ENCODE measurements around the gene KISS1R. TPM values are rescaled to one million over a fixed set of nuclear protein-coding genes. Genes with fewer than 3 reads are reported as not detected.

KISS1R gene
- polyA plus RNA-seq, 4 donors = 0.25 to 0.55 TPM; not detected in 2

DNA sequence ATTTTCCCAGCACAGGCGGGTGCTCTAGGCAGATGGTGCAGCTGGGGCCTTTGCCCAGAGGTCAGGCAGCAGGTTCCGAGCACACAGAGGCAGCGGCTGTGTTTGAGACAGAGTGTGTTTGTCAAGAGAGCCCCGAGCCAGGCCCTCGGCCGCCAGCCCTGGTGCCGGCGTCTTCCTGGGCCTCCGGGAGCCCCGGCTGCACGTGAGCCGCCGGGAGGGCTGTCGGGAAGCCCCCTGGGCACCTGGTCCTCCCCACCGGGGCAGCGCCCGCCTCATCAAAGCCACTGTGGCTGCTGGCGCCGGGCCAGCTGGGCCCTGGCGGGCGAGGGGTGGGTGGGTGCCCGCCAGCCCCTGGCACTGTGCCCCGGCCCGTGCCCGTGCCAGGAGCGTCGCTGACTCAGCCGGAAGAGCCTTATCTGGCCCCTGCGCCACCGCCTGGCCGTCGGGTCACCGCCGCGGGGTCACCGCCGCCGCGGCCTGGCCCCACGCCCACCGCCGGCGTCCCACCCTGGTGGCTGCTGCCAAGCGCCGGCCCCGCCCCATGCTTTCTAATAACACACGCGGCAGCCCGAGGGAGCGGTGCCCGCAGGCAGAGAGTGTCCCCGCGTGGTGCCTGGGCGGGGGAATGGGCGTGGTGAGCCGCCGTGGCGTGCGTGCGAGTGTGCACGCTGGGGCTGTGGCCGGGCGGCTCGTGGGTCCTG, 23.6 kb downstream of the KISS1R start:
- peak overlapping the region in 2 of 3 donors; percentile 10 to 31 for H3K4me3 ChIP-seq (ENCODE audit: low read depth in 1 of 3, low read length in 3 of 3)
- H3K36me3 ChIP-seq (ENCODE audit: control insufficient read depth in 3 of 3, insufficient read depth in 2 of 3, low read depth in 1 of 3, low read length in 3 of 3) = peaks cover 0 to 97% (median 0%) of the 10 kb centered on the region in 3 donors
- H3K9me3 ChIP-seq (ENCODE audit: control insufficient read depth in 2 of 2, insufficient read depth in 1 of 2, low read depth in 1 of 2, low read length in 1 of 2) = peaks cover 0 to 9% of the 10 kb centered on the region in 2 donors
- peak overlapping the region; percentile 72 to 86 (median 82) for H3K27ac ChIP-seq (ENCODE audit: low read depth in 1 of 3, low read length in 2 of 3)
- DNase-seq = peak in 1 of 2 donors; percentile 88
- WGBS, 3 donors = 6 to 33% (median 6%) methylated on average over 38 to 64 of the region's 64 CpGs
- FAIRE-seq = no peak
- H3K27me3 ChIP-seq (ENCODE audit: control insufficient read depth in 3 of 3, insufficient read depth in 3 of 3, low read length in 3 of 3) = no peaks in the 10 kb centered on the region
- peaks cover 0 to 48% (median 0%) of the 10 kb centered on the region in 3 donors for H3K4me1 ChIP-seq (ENCODE audit: control insufficient read depth in 3 of 3, insufficient read depth in 2 of 3, low read depth in 1 of 3, low read length in 2 of 3)

DNA sequence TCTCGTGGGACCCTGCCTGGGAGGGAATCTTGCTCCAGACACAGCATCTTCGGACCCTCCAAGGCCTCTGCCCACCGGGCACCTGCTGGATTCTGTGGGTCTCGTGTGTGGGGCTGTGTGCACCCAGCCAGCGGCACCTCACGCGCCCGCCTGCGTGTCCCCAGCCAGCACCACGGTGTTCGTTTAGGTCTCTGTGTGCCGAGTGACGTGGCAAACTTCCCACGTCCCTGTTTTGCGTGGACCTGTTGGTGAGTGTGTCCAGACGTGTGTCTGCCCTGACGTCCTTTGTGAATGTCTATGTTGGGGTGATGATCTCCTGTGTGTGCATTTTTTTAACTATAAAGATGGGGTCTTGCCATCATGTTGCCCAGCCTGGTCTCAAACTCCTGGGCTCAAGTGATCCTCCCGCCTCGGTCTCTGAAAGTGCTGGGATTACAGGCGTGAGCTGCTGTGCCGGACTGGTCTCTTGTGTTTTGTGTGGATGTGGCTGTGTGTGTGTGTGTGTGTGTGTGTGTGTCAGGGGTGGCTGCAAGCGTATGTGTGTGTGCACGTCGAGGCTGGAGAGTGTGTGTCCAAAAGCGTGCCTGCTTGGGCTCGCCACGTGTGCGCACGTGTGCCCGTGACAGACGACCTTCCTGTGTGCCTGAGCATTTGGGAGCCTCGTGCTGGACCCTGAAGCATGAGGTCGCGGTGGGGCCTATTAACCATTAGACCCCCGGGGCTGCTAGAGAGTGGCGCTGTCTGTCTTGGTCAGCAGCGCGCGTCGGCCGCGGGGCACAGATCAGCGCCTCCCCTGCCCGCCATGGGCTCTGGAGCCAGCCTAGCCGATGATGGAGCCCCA, 24.4 kb downstream of the KISS1R start:
- 40 to 73% (median 54%) methylated on average over 43 to 45 of the region's 45 CpGs for WGBS, 3 donors
- Histone ChIP-seq H3K27ac (ENCODE audit: low read depth in 1 of 3, low read length in 2 of 3) (peak overlapping the region; percentile 34 to 74 (median 72)), H3K27me3 (ENCODE audit: control insufficient read depth in 3 of 3, insufficient read depth in 3 of 3, low read length in 3 of 3) (no peaks in the 10 kb centered on the region), H3K4me1 (ENCODE audit: control insufficient read depth in 3 of 3, insufficient read depth in 2 of 3, low read depth in 1 of 3, low read length in 2 of 3) (peaks cover 0 to 56% (median 0%) of the 10 kb centered on the region in 3 donors), H3K9me3 (ENCODE audit: control insufficient read depth in 2 of 2, insufficient read depth in 1 of 2, low read depth in 1 of 2, low read length in 1 of 2) (peaks cover 0 to 9% of the 10 kb centered on the region in 2 donors), H3K4me3 (ENCODE audit: low read depth in 1 of 3, low read length in 3 of 3) (peak overlapping the region in 1 of 3 donors; percentile 31), H3K36me3 (ENCODE audit: control insufficient read depth in 3 of 3, insufficient read depth in 2 of 3, low read depth in 1 of 3, low read length in 3 of 3) (peaks cover 0 to 95% (median 0%) of the 10 kb centered on the region in 3 donors)
- no peak for FAIRE-seq
- DNase-seq = no peak

GRCh38 chr19:942133-942645, 25.1 kb downstream of the KISS1R start:
- H3K4me3 ChIP-seq (ENCODE audit: low read depth in 1 of 3, low read length in 3 of 3) = no peak overlapping the region
- peaks cover 0 to 6% of the 10 kb centered on the region in 2 donors for H3K9me3 ChIP-seq (ENCODE audit: control insufficient read depth in 2 of 2, insufficient read depth in 1 of 2, low read depth in 1 of 2, low read length in 1 of 2)
- no peak for FAIRE-seq
- H3K27ac ChIP-seq (ENCODE audit: low read depth in 1 of 3, low read length in 2 of 3) = peak overlapping the region in 1 of 3 donors; percentile 74
- H3K36me3 ChIP-seq (ENCODE audit: control insufficient read depth in 3 of 3, insufficient read depth in 2 of 3, low read depth in 1 of 3, low read length in 3 of 3) = peaks cover 0 to 95% (median 0%) of the 10 kb centered on the region in 3 donors
- H3K27me3 ChIP-seq (ENCODE audit: control insufficient read depth in 3 of 3, insufficient read depth in 3 of 3, low read length in 3 of 3) = no peaks in the 10 kb centered on the region
- H3K4me1 ChIP-seq (ENCODE audit: control insufficient read depth in 3 of 3, insufficient read depth in 2 of 3, low read depth in 1 of 3, low read length in 2 of 3) = peaks cover 0 to 62% (median 0%) of the 10 kb centered on the region in 3 donors
- no peak for DNase-seq
- 85 to 94% (median 93%) methylated on average over 30 to 32 of the region's 32 CpGs for WGBS, 3 donors

GRCh38 chr19:943551-944170, 26.5 kb downstream of the KISS1R start:
- DNase-seq = no peak
- WGBS, 3 donors = 73 to 90% (median 79%) methylated on average over 15 to 17 of the region's 17 CpGs

DNA sequence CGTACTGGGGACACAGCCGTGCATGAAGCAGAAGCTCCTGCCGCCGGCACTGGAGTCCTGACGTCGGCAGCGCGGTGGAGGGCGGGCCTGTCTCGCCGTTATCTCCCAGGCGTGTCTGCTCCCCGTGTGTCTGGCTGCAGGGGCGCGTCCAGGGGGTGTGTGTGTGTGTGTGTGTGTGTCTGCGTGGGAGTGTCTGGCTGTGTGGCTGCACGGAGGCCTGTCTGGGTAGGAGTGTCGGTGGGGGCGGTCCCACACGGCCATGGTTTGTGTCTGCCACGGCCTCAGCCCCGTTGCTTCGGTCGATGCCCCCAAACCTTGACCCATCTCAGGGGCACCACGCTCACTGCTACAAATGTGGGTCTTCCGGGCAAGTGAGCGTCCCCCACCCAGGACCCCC, 27.0 kb downstream of the KISS1R start:
- DNase-seq = peak; percentile 89 to 96
- peak overlapping the region in 1 of 3 donors; percentile 98 for H3K27ac ChIP-seq (ENCODE audit: low read depth in 1 of 3, low read length in 2 of 3)
- H3K36me3 ChIP-seq (ENCODE audit: control insufficient read depth in 3 of 3, insufficient read depth in 2 of 3, low read depth in 1 of 3, low read length in 3 of 3) = peaks cover 0 to 96% (median 0%) of the 10 kb centered on the region in 3 donors
- peak overlapping the region in 1 of 3 donors; percentile 23 for H3K4me3 ChIP-seq (ENCODE audit: low read depth in 1 of 3, low read length in 3 of 3)
- peaks cover 0 to 5% of the 10 kb centered on the region in 2 donors for H3K9me3 ChIP-seq (ENCODE audit: control insufficient read depth in 2 of 2, insufficient read depth in 1 of 2, low read depth in 1 of 2, low read length in 1 of 2)
- 19 to 56% (median 35%) methylated on average over 27 of the region's 27 CpGs for WGBS, 3 donors
- no peak for FAIRE-seq
- no peaks in the 10 kb centered on the region for H3K27me3 ChIP-seq (ENCODE audit: control insufficient read depth in 3 of 3, insufficient read depth in 3 of 3, low read length in 3 of 3)
- peaks cover 0 to 72% (median 0%) of the 10 kb centered on the region in 3 donors for H3K4me1 ChIP-seq (ENCODE audit: control insufficient read depth in 3 of 3, insufficient read depth in 2 of 3, low read depth in 1 of 3, low read length in 2 of 3)

More at GRCh38 chr19:943551-944170, 26.5 kb downstream of the KISS1R start:
- Histone ChIP-seq H3K9me3 (ENCODE audit: control insufficient read depth in 2 of 2, insufficient read depth in 1 of 2, low read depth in 1 of 2, low read length in 1 of 2) (peaks cover 0 to 5% of the 10 kb centered on the region in 2 donors), H3K27me3 (ENCODE audit: control insufficient read depth in 3 of 3, insufficient read depth in 3 of 3, low read length in 3 of 3) (no peaks in the 10 kb centered on the region), H3K36me3 (ENCODE audit: control insufficient read depth in 3 of 3, insufficient read depth in 2 of 3, low read depth in 1 of 3, low read length in 3 of 3) (peaks cover 0 to 96% (median 0%) of the 10 kb centered on the region in 3 donors), H3K4me3 (ENCODE audit: low read depth in 1 of 3, low read length in 3 of 3) (no peak overlapping the region), H3K27ac (ENCODE audit: low read depth in 1 of 3, low read length in 2 of 3) (peak overlapping the region in 1 of 3 donors; percentile 98), H3K4me1 (ENCODE audit: control insufficient read depth in 3 of 3, insufficient read depth in 2 of 3, low read depth in 1 of 3, low read length in 2 of 3) (peaks cover 0 to 68% (median 0%) of the 10 kb centered on the region in 3 donors)
- no peak for FAIRE-seq

DNA sequence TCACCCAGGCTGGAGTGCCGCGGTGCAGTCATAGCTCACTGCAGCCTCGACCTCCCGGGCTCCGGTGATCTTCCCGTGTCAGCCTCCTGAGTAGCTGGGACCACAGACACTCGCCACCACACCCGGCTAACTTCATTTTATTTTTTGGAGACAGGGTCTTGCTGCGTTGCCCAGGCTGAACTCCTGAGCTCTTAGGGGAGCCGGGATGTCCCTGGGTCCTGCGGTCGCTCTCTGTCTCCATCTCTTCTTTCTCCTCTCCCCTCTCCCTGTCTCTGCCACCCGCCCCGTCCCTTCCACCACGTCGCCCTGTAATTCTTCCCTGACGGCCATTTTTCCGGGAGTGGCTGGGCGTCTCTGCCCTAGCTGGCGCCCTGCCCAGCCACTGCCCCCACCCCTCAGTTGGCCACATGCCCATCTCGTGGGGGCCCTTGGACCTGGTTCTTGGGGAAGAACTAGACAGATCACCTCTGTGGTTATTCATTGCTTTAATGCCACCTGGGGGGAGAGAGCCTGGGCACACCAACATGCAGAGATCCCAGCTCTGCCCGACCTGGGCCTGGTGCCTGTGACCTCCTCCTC, 27.6 kb downstream of the KISS1R start:
- peak overlapping the region in 1 of 3 donors; percentile 23 for H3K4me3 ChIP-seq (ENCODE audit: low read depth in 1 of 3, low read length in 3 of 3)
- FAIRE-seq (no peak), DNase-seq (peak in 1 of 2 donors; percentile 89)
- H3K4me1 ChIP-seq (ENCODE audit: control insufficient read depth in 3 of 3, insufficient read depth in 2 of 3, low read depth in 1 of 3, low read length in 2 of 3) = peaks cover 0 to 72% (median 0%) of the 10 kb centered on the region in 3 donors
- peaks cover 0 to 5% of the 10 kb centered on the region in 2 donors for H3K9me3 ChIP-seq (ENCODE audit: control insufficient read depth in 2 of 2, insufficient read depth in 1 of 2, low read depth in 1 of 2, low read length in 1 of 2)
- H3K36me3 ChIP-seq (ENCODE audit: control insufficient read depth in 3 of 3, insufficient read depth in 2 of 3, low read depth in 1 of 3, low read length in 3 of 3) = peaks cover 0 to 96% (median 0%) of the 10 kb centered on the region in 3 donors
- no peaks in the 10 kb centered on the region for H3K27me3 ChIP-seq (ENCODE audit: control insufficient read depth in 3 of 3, insufficient read depth in 3 of 3, low read length in 3 of 3)
- 13 to 64% (median 25%) methylated on average over 17 to 22 of the region's 22 CpGs for whole genome bisulfite sequencing, 3 donors
- peak overlapping the region in 1 of 3 donors; percentile 98 for H3K27ac ChIP-seq (ENCODE audit: low read depth in 1 of 3, low read length in 2 of 3)

- Histone ChIP-seq H3K4me3 (ENCODE audit: low read depth in 1 of 3, low read length in 3 of 3) (no peak overlapping the region), H3K4me1 (ENCODE audit: control insufficient read depth in 3 of 3, insufficient read depth in 2 of 3, low read depth in 1 of 3, low read length in 2 of 3) (peaks cover 0 to 70% (median 0%) of the 10 kb centered on the region in 3 donors), H3K27ac (ENCODE audit: low read depth in 1 of 3, low read length in 2 of 3) (peak overlapping the region in 1 of 3 donors; percentile 98), H3K36me3 (ENCODE audit: control insufficient read depth in 3 of 3, insufficient read depth in 2 of 3, low read depth in 1 of 3, low read length in 3 of 3) (peaks cover 0 to 95% (median 0%) of the 10 kb centered on the region in 3 donors), H3K27me3 (ENCODE audit: control insufficient read depth in 3 of 3, insufficient read depth in 3 of 3, low read length in 3 of 3) (no peaks in the 10 kb centered on the region), H3K9me3 (ENCODE audit: control insufficient read depth in 2 of 2, insufficient read depth in 1 of 2, low read depth in 1 of 2, low read length in 1 of 2) (peaks cover 0 to 5% of the 10 kb centered on the region in 2 donors)
- 79 to 85% (median 80%) methylated on average over 36 to 37 of the region's 37 CpGs for WGBS, 3 donors
- FAIRE-seq (no peak), DNase-seq (peak in 1 of 2 donors; percentile 18)
These were observed 28.5 kb downstream of the KISS1R start for GRCh38 chr19:945401-946252.
